ENCODE results near the gene FAM240B. TPM values are rescaled to one million over a fixed set of nuclear protein-coding genes. Genes with fewer than 3 reads are reported as not detected.

Gene FAM240B
- total and polyA plus RNA-seq, 10 donors: not detected

- TF ChIP-seq POLR2A (IDR thresholded peaks at IDR 0.05) (no peak), CTCF (IDR thresholded peaks at IDR 0.05 in 8 of 11, conservative IDR thresholded peaks at IDR 0.05 in 3 of 11) (no peak), POLR2AphosphoS5 (IDR thresholded peaks at IDR 0.05) (no peak)
- DNase-seq: no peak
- 70 to 83% (median 81%) methylated on average over 14 of the region's 14 CpGs for WGBS, 5 donors
- no peaks in the 10 kb centered on the region for H3K36me3 ChIP-seq
- no peaks in the 10 kb centered on the region for H3K4me1 ChIP-seq
- no peak overlapping the region for H3K4me3 ChIP-seq
- H3K9me3 ChIP-seq: no peaks in the 10 kb centered on the region
- peaks cover 0 to 11% (median 0%) of the 10 kb centered on the region in 7 donors for H3K27me3 ChIP-seq (replicated peaks in 1 of 7)
- no peak overlapping the region for H3K27ac ChIP-seq
- intact Hi-C loops (cut with DNase I; ENCODE audit: low total_unique reads): no loop called here
These were observed 39.0 kb downstream of the FAM240B start for GRCh38 chr9:38680837-38681445.

GRCh38 chr9:38677660-38678303, 42.2 kb downstream of the FAM240B start:
- no peak for TF ChIP-seq CTCF (IDR thresholded peaks at IDR 0.05 in 8 of 11, conservative IDR thresholded peaks at IDR 0.05 in 3 of 11)
- no peak for TF ChIP-seq POLR2A (IDR thresholded peaks at IDR 0.05)
- TF ChIP-seq POLR2AphosphoS5 (IDR thresholded peaks at IDR 0.05): no peak
- no peak overlapping the region for H3K27ac ChIP-seq
- WGBS, 5 donors: 66 to 83% (median 70%) methylated on average over 14 of the region's 14 CpGs
- H3K36me3 ChIP-seq: no peaks in the 10 kb centered on the region
- H3K4me1 ChIP-seq: peaks cover 0 to 3% (median 0%) of the 10 kb centered on the region in 6 donors
- H3K9me3 ChIP-seq: no peaks in the 10 kb centered on the region
- no peak overlapping the region for H3K4me3 ChIP-seq
- H3K27me3 ChIP-seq (replicated peaks in 1 of 7): peaks cover 0 to 10% (median 0%) of the 10 kb centered on the region in 7 donors
- intact Hi-C loops (cut with DNase I; ENCODE audit: low total_unique reads): no loop called here
- DNase-seq: no peak

- Histone ChIP-seq H3K4me1 (peaks cover 0 to 10% (median 7%) of the 10 kb centered on the region in 6 donors), H3K9me3 (no peaks in the 10 kb centered on the region), H3K27me3 (replicated peaks in 1 of 7) (peaks cover 0 to 15% (median 0%) of the 10 kb centered on the region in 7 donors), H3K27ac (no peak overlapping the region), H3K36me3 (no peaks in the 10 kb centered on the region), H3K4me3 (no peak overlapping the region)
- no peak for DNase-seq
- 73 to 91% (median 82%) methylated on average over 2 of the region's 2 CpGs for WGBS, 5 donors
- TF ChIP-seq POLR2A (IDR thresholded peaks at IDR 0.05) (no peak), CTCF (IDR thresholded peaks at IDR 0.05 in 8 of 11, conservative IDR thresholded peaks at IDR 0.05 in 3 of 11) (no peak), POLR2AphosphoS5 (IDR thresholded peaks at IDR 0.05) (no peak)
- intact Hi-C loops (cut with DNase I; ENCODE audit: low total_unique reads): no loop called here
These were observed 44.1 kb downstream of the FAM240B start for GRCh38 chr9:38675831-38676230.

GRCh38 chr9:38675211-38675610, 44.7 kb downstream of the FAM240B start:
- Histone ChIP-seq H3K27me3 (replicated peaks in 1 of 7) (peaks cover 0 to 15% (median 0%) of the 10 kb centered on the region in 7 donors), H3K27ac (no peak overlapping the region), H3K4me3 (no peak overlapping the region), H3K36me3 (no peaks in the 10 kb centered on the region), H3K9me3 (no peaks in the 10 kb centered on the region), H3K4me1 (peaks cover 0 to 10% (median 7%) of the 10 kb centered on the region in 6 donors)
- DNase-seq: no peak
- intact Hi-C loops (cut with DNase I; ENCODE audit: low total_unique reads): no loop called here
- 88 to 98% (median 89%) methylated on average over 6 of the region's 6 CpGs for WGBS, 5 donors
- no peak for TF ChIP-seq POLR2A (IDR thresholded peaks at IDR 0.05)
- TF ChIP-seq POLR2AphosphoS5 (IDR thresholded peaks at IDR 0.05): no peak
- no peak for TF ChIP-seq CTCF (IDR thresholded peaks at IDR 0.05 in 8 of 11, conservative IDR thresholded peaks at IDR 0.05 in 3 of 11)

All from spleen (tissue), 11 donors.